B cell (primary cell): ENCODE measurements around the gene TRMT6. TPM values are rescaled to one million over a fixed set of nuclear protein-coding genes. Genes with fewer than 3 reads are reported as not detected.

Source experiments
- ATAC-seq: fragments of 200-7000 bp; cut with Tn5 transposase; one replicate; pipeline ENCODE4 v1.10.0; 2021; ENCODE audit warnings: low read depth, mild to moderate bottlenecking, moderate number of reproducible peaks, moderate library complexity
- CTCF ChIA-PET: fragments of 350-600 bp; sonication (Branson Sonifier 250); formaldehyde crosslinking; loops from one replicate; lab custom pipeline; 2021; ENCODE audit warnings: antibody characterized with exemption, inconsistent platforms; lab: Charles Lee
- POLR2A ChIA-PET: fragments of 350-600 bp; sonication (Branson Sonifier 250); formaldehyde crosslinking; loops from one replicate; lab custom pipeline; 2021; ENCODE audit warnings: antibody characterized with exemption; lab: Charles Lee
- DNase-seq: peaks from one replicate; pipeline ENCODE4 v3.0.0; 2013
- H2AFZ ChIP-seq: 2 replicates; pipeline ENCODE4 v1.6.1; 2012; ENCODE audit warnings: mild to moderate bottlenecking, low read depth, low read length; ENCODE audit not compliant: insufficient read depth, poor library complexity, severe bottlenecking
- H3K27ac ChIP-seq, 2 donors: 1 replicate in 1 of 2; 2 replicates in 1 of 2; pipeline ENCODE4 v1.5.1; 2012 to 2013; ENCODE audit warnings: low read length in 2 of 2, mild to moderate bottlenecking in 2 of 2, moderate library complexity in 1 of 2
- H3K27me3 ChIP-seq, 4 experiments: fragments of 200-600 bp in 1 of 4; sonication (generic) in 1 of 4; replicated peaks in 1 of 4; 1 replicate in 2 of 4; 2 replicates in 2 of 4; pipeline versions ENCODE4 v1.6.1 to v1.7.0; 2013 to 2016; ENCODE audit warnings: low read length in 3 of 4, mild to moderate bottlenecking in 2 of 4, mixed read lengths in 1 of 4, moderate library complexity in 1 of 4; ENCODE audit not compliant: insufficient read depth in 4 of 4, control insufficient read depth in 3 of 4; ENCODE audit errors: control extremely low read depth in 1 of 4
- H3K36me3 ChIP-seq, 2 experiments: replicated peaks in 1 of 2; 1 replicate in 1 of 2; 2 replicates in 1 of 2; pipeline versions ENCODE4 v1.6.1 to v1.7.1; 2013; ENCODE audit warnings: low read length in 1 of 2; ENCODE audit not compliant: insufficient read depth in 2 of 2, control insufficient read depth in 1 of 2; ENCODE audit errors: control extremely low read depth in 1 of 2, extremely low read depth in 1 of 2
- H3K4me1 ChIP-seq, 2 donors: fragments of 200-600 bp in 1 of 2; sonication (generic) in 1 of 2; 1 replicate in 1 of 2; 2 replicates in 1 of 2; pipeline versions ENCODE4 v1.5.1 to v1.6.1; 2013 to 2017; ENCODE audit warnings: low read length in 2 of 2; ENCODE audit not compliant: control insufficient read depth in 2 of 2, insufficient read depth in 2 of 2
- H3K4me2 ChIP-seq: replicated peaks from 2 replicates; pipeline ENCODE3; 2012; ENCODE audit warnings: mild to moderate bottlenecking, low read depth, low read length; ENCODE audit not compliant: poor library complexity, severe bottlenecking
- H3K4me3 ChIP-seq, 5 experiments: fragments of 200-600 bp in 1 of 5; sonication (generic) in 1 of 5; 1 replicate in 3 of 5; 2 replicates in 2 of 5; pipeline versions ENCODE4 v1.5.1 to v1.7.0; 2011 to 2016; ENCODE audit warnings: low read length in 4 of 5, mild to moderate bottlenecking in 4 of 5, low read depth in 2 of 5, control low read depth in 1 of 5, moderate library complexity in 1 of 5; ENCODE audit not compliant: insufficient read depth in 1 of 5; ENCODE audit errors: control extremely low read depth in 1 of 5, extremely low read depth in 1 of 5
- H3K79me2 ChIP-seq: fragments of 200-600 bp; sonication (generic); one replicate; pipeline ENCODE4 v1.6.0; 2016; ENCODE audit warnings: low read length; ENCODE audit not compliant: control insufficient read depth, insufficient read depth
- H3K9ac ChIP-seq: fragments of 200-600 bp; sonication (generic); 2 replicates; pipeline ENCODE4 v1.6.1; 2017; ENCODE audit warnings: mild to moderate bottlenecking, low read length, moderate library complexity
- H3K9me3 ChIP-seq, 3 donors: one replicate each; pipeline versions ENCODE4 v1.6.1 to v1.7.1; 2013; ENCODE audit warnings: low read length in 2 of 3; ENCODE audit not compliant: control insufficient read depth in 2 of 3, insufficient read depth in 1 of 3; ENCODE audit errors: control extremely low read depth in 1 of 3
- H4K20me1 ChIP-seq: 2 replicates; pipeline ENCODE4 v1.6.0; 2012; ENCODE audit warnings: mild to moderate bottlenecking, low read length; ENCODE audit not compliant: insufficient read depth, control insufficient read depth, poor library complexity, severe bottlenecking
- H3K27ac Mint-ChIP-seq: one replicate; pipeline ENCODE4 v1.8.0; 2021; ENCODE audit warnings: mixed read lengths
- H3K27me3 Mint-ChIP-seq: one replicate; pipeline ENCODE4 v1.8.0; 2021; ENCODE audit warnings: mixed read lengths
- H3K4me1 Mint-ChIP-seq: one replicate; pipeline ENCODE4 v1.8.0; 2021; ENCODE audit warnings: mixed read lengths
- H3K4me3 Mint-ChIP-seq: one replicate; pipeline ENCODE4 v1.8.0; 2021; ENCODE audit warnings: mixed read lengths
- H3K9me3 Mint-ChIP-seq: one replicate; pipeline ENCODE4 v1.8.0; 2022; ENCODE audit warnings: mixed read lengths; ENCODE audit not compliant: insufficient read depth
- CTCF ChIP-seq: fragments of 200-600 bp; IDR thresholded peaks from one replicate; pipeline ENCODE4 v1.8.0; 2022; ENCODE audit warnings: antibody characterized with exemption, mild to moderate bottlenecking
- EZH2 ChIP-seq: IDR thresholded peaks from 2 replicates; pipeline ENCODE4 v1.6.1; 2012; ENCODE audit warnings: borderline replicate concordance, low read depth, mild to moderate bottlenecking, moderate library complexity, low read length; ENCODE audit not compliant: insufficient read depth, poor library complexity, severe bottlenecking
- WGBS: methylation state at CpG from one replicate; pipeline ENCODE4 v1.1.5; 2013; ENCODE audit warnings: missing lambda C conversion rate; ENCODE audit not compliant: insufficient coverage; 5-methylcytosine and 5-hydroxymethylcytosine counted together
- intact Hi-C: fragments of 100-400 bp; cut with micrococcal nuclease; formaldehyde crosslinking; loops from one replicate; pipeline ENCODE4 v1.10.0; 2022
- polyA plus RNA-seq: library from polyadenylated mRNA; depleted of rRNA; stranded (reverse); fragments of >200 nt; gene quantifications from 2 replicates; pipeline ENCODE4 v1.2.3, GENCODE V29; 2012
- total RNA-seq, 2 donors: library from RNA; stranded (reverse); fragments of 120-200 nt in 1 of 2; gene quantifications; 1 replicate in 1 of 2; 2 replicates in 1 of 2; pipeline versions ENCODE4 v1.2.3 to v1.2.4, GENCODE V29; 2013 to 2022

TRMT6 gene
- total and polyA plus RNA-seq, 2 donors (not counting 1 experiment from before 2014, with no cell fraction given) = 5.7 to 18.2 TPM

- Histone ChIP-seq H3K9ac (no peak overlapping the region), H3K9me3 (no peaks in the 10 kb centered on the region), H3K27ac (no peak overlapping the region), H3K4me2 (no peak overlapping the region), H3K79me2 (no peaks in the 10 kb centered on the region), H3K4me1 (no peaks in the 10 kb centered on the region), H4K20me1 (no peaks in the 10 kb centered on the region), H3K27me3 (no peaks in the 10 kb centered on the region), H3K4me3 (no peak overlapping the region), H2AFZ (no peak overlapping the region), H3K36me3 (peaks cover 10 to 19% of the 10 kb centered on the region in 2 experiments)
- POLR2A ChIA-PET = no interaction called here
- intact Hi-C loops = no loop called here
- DNase-seq = no peak
- Mint-ChIP-seq H3K27ac (no peak overlapping the region), H3K9me3 (no peaks in the 10 kb centered on the region), H3K27me3 (no peaks in the 10 kb centered on the region), H3K4me3 (no peak overlapping the region), H3K4me1 (no peaks in the 10 kb centered on the region)
- no peak for TF ChIP-seq EZH2
- no peak for TF ChIP-seq CTCF
- no peak for ATAC-seq
- CTCF ChIA-PET = no interaction called here
- 100% methylated on average over 5 of the region's 9 CpGs for WGBS
Observed at GRCh38 chr20:5969348-5969935, 19.1 kb upstream of the TRMT6 start.

GRCh38 chr20:5968462-5968861 lies 18.1 kb upstream of the TRMT6 start:
- TF ChIP-seq EZH2 (no peak), CTCF (no peak)
- WGBS = no CpG with 5 or more reads among the region's 3 CpGs

More at GRCh38 chr20:5968462-5968861, 18.1 kb upstream of the TRMT6 start:
- Histone ChIP-seq H3K79me2 (no peaks in the 10 kb centered on the region), H4K20me1 (no peaks in the 10 kb centered on the region), H3K9ac (no peak overlapping the region), H3K27me3 (no peaks in the 10 kb centered on the region), H2AFZ (no peak overlapping the region), H3K36me3 (peaks cover 10 to 21% of the 10 kb centered on the region in 2 experiments), H3K4me1 (no peaks in the 10 kb centered on the region), H3K4me3 (no peak overlapping the region), H3K27ac (no peak overlapping the region), H3K4me2 (no peak overlapping the region), H3K9me3 (no peaks in the 10 kb centered on the region)
- CTCF ChIA-PET = no interaction called here
- H3K4me1 Mint-ChIP-seq = no peaks in the 10 kb centered on the region
- H3K27ac Mint-ChIP-seq = no peak overlapping the region
- ATAC-seq (no peak), DNase-seq (no peak)
- POLR2A ChIA-PET = no interaction called here
- intact Hi-C loops = no loop called here
- no peaks in the 10 kb centered on the region for H3K9me3 Mint-ChIP-seq
- H3K27me3 Mint-ChIP-seq = no peaks in the 10 kb centered on the region
- no peak overlapping the region for H3K4me3 Mint-ChIP-seq
